Measurements from ENCODE around the gene PDGFA. TPM values are rescaled to one million over a fixed set of nuclear protein-coding genes. Genes with fewer than 3 reads are reported as not detected.

Gene PDGFA
- total and polyA plus RNA-seq, 8 donors: 25.9 to 69.4 (median 36.3) TPM

DNA sequence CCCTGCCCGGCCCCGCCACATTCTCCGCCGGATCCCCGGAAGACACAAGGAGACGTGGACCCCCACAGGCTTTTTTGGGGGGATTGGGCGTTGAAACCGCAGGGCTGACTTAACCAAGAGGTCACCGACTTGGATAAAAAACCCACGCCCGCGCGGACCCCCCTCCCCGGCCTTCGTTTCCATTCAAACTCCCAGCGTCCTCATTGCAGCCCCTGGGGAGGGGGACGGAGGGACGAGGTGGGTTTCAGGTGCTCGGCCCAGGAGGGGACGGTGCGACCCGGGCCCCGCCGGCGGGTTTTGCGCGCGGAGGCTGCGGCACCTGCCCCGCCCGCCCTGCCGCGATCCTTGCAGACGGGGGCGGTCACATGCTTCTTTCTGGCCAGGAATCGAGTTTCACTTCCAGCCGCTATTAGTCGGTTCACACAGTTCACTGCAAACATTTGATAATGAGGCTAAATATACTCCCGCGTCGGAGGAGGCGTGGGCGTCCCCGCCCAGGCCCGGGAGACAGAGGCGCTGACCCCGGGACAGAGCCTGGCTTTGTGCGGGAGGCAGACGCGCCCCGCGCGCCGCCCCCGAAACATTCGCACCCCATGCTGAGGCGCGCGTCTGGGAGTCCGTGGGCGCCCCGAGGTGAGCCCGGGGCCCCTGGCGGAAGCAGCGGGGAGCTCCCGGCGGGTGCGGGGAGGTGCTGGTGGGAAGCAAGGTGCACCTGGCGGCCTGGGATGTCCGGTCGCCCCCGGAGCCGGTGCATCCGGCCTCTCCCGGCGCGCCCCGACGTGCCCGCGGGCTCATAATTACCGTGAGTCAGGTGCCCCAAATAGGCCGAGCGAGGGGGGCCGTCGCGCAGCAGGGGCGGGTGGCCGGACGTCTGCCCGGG, 2.7 kb upstream of the PDGFA start:
- Histone ChIP-seq H3K27me3 (peaks cover 31 to 71% of the 10 kb centered on the region in 2 donors), H3K9me3 (no peaks in the 10 kb centered on the region), H3K4me3 (peak overlapping the region; percentile 27 to 31), H3K4me1 (peaks cover 14 to 48% of the 10 kb centered on the region in 2 donors), H3K27ac (no peak overlapping the region), H3K36me3 (no peaks in the 10 kb centered on the region)
- DNase-seq (peak in 3 of 4 donors; percentile 66 to 79 (median 74)), ATAC-seq (peak; percentile 53)
- TF ChIP-seq, protein P1, sequence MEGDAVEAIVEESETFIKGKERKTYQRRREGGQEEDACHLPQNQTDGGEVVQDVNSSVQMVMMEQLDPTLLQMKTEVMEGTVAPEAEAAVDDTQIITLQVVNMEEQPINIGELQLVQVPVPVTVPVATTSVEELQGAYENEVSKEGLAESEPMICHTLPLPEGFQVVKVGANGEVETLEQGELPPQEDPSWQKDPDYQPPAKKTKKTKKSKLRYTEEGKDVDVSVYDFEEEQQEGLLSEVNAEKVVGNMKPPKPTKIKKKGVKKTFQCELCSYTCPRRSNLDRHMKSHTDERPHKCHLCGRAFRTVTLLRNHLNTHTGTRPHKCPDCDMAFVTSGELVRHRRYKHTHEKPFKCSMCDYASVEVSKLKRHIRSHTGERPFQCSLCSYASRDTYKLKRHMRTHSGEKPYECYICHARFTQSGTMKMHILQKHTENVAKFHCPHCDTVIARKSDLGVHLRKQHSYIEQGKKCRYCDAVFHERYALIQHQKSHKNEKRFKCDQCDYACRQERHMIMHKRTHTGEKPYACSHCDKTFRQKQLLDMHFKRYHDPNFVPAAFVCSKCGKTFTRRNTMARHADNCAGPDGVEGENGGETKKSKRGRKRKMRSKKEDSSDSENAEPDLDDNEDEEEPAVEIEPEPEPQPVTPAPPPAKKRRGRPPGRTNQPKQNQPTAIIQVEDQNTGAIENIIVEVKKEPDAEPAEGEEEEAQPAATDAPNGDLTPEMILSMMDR (IDR thresholded peaks at IDR 0.05): no peak
- intact Hi-C loops (cut with DNase I): no loop called here

DNA sequence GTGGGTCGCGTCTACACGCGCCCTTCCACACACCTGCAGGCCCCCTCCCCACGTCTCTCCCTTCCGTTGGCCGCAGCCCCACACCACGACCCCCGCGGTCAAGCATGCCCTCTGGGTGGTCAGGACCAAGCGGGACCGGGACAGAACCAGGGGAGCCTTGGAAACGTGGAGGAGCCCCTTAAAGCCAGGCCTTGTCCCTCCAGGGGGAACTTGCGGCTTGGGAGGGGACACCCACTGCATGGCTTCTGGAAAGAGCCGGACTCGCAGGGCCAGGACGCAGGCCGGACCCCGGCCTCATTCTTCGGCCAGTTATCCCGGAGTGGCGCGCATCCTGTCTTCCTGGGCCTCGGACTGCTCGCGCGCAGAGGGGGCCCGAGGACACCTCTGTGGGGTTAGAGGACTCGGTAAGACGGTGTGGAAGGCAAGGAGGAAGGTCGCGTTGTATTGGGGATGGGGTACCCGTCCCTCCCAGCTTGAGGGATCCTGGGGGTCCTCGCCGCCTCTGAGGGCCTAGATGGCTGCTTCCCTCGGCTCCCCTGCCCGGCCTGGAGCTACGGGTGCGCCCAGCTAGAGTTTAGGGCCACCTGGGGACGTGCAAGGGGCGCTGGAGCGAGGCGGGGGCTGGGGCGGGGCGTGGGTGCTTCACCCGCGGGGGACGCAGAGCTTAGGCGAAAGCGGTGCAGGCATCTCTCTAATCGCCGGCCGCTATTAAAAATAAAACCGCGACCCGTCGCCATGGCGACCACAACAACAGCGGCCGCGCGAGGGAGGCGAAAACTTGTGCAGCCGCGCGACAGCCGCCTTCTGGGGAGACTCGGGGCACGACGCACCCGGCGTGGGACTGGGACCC, 1.8 kb upstream of the PDGFA start:
- peak overlapping the region; percentile 27 to 31 for H3K4me3 ChIP-seq
- ATAC-seq (peak; percentile 13), DNase-seq (peak in 3 of 4 donors; percentile 67 to 85 (median 72))
- H3K9me3 ChIP-seq: no peaks in the 10 kb centered on the region
- TF ChIP-seq, protein P1 (IDR thresholded peaks at IDR 0.05): no peak
- peaks cover 31 to 80% of the 10 kb centered on the region in 2 donors for H3K27me3 ChIP-seq
- no peak overlapping the region for H3K27ac ChIP-seq
- intact Hi-C loops (cut with DNase I): no loop called here
- peaks cover 14 to 54% of the 10 kb centered on the region in 2 donors for H3K4me1 ChIP-seq
- H3K36me3 ChIP-seq: no peaks in the 10 kb centered on the region

DNA sequence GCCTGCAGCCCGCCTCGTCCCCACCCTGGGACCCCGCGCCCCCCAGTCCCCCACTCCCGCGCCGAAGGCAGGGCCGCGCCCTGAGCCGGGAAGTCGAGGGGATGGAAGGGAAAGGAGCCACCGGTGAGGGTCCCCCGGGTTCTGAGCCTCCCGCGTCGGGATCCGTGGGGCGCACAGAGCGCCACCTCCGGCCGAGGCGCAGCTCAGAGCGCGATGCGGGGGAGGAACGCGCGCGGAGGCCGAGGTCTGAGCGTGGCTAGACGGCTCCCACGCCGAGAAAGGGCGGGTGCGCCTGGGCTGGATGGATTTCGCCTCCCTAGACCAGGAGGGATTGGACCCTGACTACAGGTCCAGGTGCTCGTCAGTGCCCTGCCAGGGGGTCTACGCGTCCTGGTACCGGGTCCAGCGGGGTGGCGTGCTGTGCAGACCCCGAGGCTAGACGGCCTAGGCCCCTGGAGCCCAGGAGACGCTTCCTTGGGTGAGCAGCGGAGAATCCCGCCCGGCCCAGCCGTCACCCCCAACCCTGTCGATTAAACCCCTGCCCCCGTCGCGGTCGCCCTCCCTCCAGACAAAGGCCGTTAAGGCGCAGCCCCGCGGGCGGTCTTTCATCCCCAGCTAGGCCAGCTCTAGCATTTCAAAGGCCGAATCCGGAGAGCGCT, 986 bp upstream of the PDGFA start:
- H3K27me3 ChIP-seq: peaks cover 31 to 84% of the 10 kb centered on the region in 2 donors
- ATAC-seq: peak; percentile 3
- peak overlapping the region; percentile 62 to 70 for H3K27ac ChIP-seq

DNA sequence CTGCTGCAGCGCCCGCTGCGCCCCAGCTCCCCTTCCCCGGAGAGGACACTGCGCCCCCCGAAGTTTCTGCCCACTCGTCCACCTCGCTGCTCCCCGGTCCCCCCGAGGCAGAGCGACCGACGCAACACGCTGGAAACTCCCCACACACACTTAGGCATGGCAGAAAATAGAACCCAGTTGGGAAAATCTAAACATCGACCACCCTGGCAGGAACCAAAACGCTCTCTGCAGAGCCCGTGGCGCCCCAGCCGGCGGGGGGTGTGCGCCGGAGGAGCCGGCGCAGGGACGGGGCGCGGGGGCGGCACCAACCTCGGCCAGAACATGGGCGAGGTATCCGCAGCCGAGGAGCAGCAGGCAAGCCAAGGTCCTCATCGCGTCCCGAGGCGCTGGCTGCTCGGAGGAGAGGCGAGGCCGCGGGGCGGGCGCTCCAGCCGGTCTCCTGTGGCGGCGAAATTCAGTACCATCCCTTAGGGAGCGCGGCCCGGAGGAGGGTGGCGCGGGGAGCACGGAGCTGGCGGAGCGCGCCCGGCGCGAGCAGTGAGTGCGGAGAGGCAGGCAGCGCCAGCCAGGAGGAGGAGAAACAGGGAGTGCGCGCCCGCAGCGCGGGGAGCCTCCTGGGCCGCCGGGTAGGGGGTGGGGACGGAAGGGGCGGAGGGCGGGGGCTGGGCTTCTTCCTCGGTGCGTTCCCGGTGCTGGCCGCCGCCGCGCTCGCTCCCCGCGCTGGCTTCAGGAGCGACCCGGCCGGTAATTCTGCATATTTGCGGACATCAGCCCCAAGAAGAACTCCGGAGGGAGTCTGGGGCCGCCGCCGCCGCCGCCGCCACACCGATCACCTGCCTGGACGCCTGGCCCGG, 789 bp downstream of the PDGFA start:
- Histone ChIP-seq H3K27me3 (peaks cover 31 to 88% of the 10 kb centered on the region in 2 donors), H3K9me3 (no peaks in the 10 kb centered on the region), H3K36me3 (no peaks in the 10 kb centered on the region), H3K4me3 (peak overlapping the region; percentile 55 to 64), H3K27ac (peak overlapping the region; percentile 69 to 78), H3K4me1 (peaks cover 14 to 57% of the 10 kb centered on the region in 2 donors)
- TF ChIP-seq, protein P1 (IDR thresholded peaks at IDR 0.05): peak in 1 of 2 donors; percentile 13
- peak; percentile 65 to 91 (median 84) for DNase-seq
- intact Hi-C loops (cut with DNase I): no loop called here
- peak; percentile 69 for ATAC-seq

More for the DNA sequence above, 986 bp upstream of the PDGFA start:
- peaks cover 14 to 57% of the 10 kb centered on the region in 2 donors for H3K4me1 ChIP-seq
- H3K4me3 ChIP-seq: peak overlapping the region; percentile 29 to 46
- intact Hi-C loops (cut with DNase I): no loop called here
- H3K9me3 ChIP-seq: no peaks in the 10 kb centered on the region
- no peak for DNase-seq
- H3K36me3 ChIP-seq: no peaks in the 10 kb centered on the region
- TF ChIP-seq, protein P1 (IDR thresholded peaks at IDR 0.05): no peak
